ENCODE data around the gene PAK6. TPM values are rescaled to one million over a fixed set of nuclear protein-coding genes. Genes with fewer than 3 reads are reported as not detected.

PAK6 gene
- polyA plus RNA-seq, 1 donor (not counting 4 experiments of a cell fraction or from before 2014, with no cell fraction given), result 11.5 TPM

DNA sequence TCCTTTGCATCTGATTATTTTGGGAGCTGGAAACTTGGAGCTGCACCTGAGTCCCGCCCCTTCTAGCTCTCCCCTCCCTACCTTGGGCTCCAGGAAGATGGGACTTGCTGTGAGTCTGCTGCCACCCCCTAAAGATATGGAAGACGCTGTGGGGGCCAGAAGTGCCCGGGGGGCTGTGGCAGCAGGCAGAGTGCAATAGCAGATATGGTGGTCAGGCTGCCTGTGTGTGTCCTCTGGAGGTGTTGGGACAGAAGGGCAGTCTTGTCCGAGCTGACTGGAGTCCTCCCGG lies 485 bp downstream of the PAK6 start:
- Histone ChIP-seq H3K36me3 (ENCODE audit: control insufficient read depth in 2 of 2, extremely low read depth in 1 of 2, insufficient read depth in 2 of 2, low read length in 2 of 2) (no peaks in the 10 kb centered on the region), H2AFZ (ENCODE audit: control insufficient read depth, low read length) (peak overlapping the region; percentile 66), H3K4me2 (ENCODE audit: control insufficient read depth, extremely low read depth, insufficient read depth, low read depth, low read length) (peak overlapping the region; percentile 98), H3K4me1 (ENCODE audit: control insufficient read depth, extremely low read depth, insufficient read depth, low read length) (peaks cover 64% of the 10 kb centered on the region), H3K9me1 (ENCODE audit: control insufficient read depth, extremely low read depth, insufficient read depth, low read length) (peaks cover 4% of the 10 kb centered on the region), H3K9me3 (ENCODE audit: control insufficient read depth, low read depth, low read length) (no peaks in the 10 kb centered on the region), H4K20me1 (ENCODE audit: control insufficient read depth, extremely low read depth, insufficient read depth, low read length) (no peaks in the 10 kb centered on the region), H3K4me3 (ENCODE audit: control insufficient read depth in 2 of 3, extremely low read depth in 1 of 3, insufficient read depth in 2 of 3, low read depth in 1 of 3, low read length in 3 of 3) (peak overlapping the region; percentile 53 to 85 (median 81)), H3K27ac (ENCODE audit: control insufficient read depth, insufficient read depth, low read length) (peak overlapping the region; percentile 91), H3K79me2 (ENCODE audit: control insufficient read depth, insufficient read depth, low read length) (peaks cover 10% of the 10 kb centered on the region), H3K27me3 (ENCODE audit: control insufficient read depth, extremely low read depth, insufficient read depth, low read length) (no peaks in the 10 kb centered on the region), H3K9ac (ENCODE audit: control insufficient read depth, extremely low read depth, insufficient read depth, low read length) (peak overlapping the region; percentile 86)
- FAIRE-seq (no peak), DNase-seq (ENCODE audit: low read depth, low spot score) (no peak)
- dilution Hi-C loops (cut with MboI; ENCODE audit: extremely low pct_ligation_motif_present, low sequenced_read_pairs), result no loop called here
- TF ChIP-seq CTCF (optimal IDR thresholded peaks at IDR 0.05 in 1 of 3, IDR thresholded peaks at IDR 0.05 in 1 of 3, conservative IDR thresholded peaks at IDR 0.05 in 1 of 3; ENCODE audit: extremely low read depth in 1 of 3, insufficient read depth in 2 of 3, low read length in 3 of 3), result no peak

DNA sequence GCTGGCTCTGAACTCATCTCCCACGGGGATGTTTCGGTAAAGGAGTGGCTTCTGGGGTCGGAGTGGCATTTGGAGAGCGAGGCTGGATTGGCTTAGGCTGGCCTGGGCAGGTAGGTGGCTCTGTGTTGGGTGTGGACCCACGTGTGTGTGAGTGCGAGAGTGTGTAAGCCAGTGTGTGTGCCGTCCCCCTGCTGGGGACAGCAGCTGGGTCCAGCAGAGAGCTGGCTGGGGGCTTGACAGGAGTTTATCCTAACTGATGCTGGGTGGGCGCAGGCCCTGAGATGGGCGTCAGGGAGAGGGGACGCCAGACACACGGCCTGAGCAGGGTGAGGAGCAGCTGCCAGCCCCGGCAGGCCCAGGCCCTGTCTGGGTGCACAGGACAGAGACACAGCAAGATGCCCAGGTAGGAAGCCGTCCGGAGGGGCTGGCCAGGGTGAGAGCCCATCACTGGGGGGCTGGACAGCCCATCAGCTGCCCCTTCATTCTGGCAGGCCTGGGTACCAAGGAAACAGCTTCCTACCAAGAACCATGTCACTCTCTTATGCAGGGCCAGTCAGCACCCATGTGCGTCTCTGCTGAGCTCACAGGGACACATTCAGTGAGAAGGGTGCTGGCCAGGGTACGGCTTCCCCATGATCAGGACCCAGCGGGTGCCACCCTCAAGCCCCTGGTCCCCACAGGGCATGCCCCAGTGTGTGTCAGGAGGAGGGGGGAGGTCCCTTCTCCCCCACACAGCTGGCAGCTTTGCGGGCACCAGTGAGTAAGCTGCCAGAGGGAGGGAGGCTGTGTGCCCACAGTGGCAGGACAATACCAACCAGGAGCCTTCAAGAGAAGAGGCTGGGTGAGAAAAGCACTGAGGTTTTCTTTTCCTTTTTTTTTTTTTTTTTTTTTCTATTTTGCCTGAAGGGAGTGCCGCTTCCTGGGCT lies 1.1 kb downstream of the PAK6 start:
- Histone ChIP-seq H2AFZ (ENCODE audit: control insufficient read depth, low read length) (peak overlapping the region; percentile 66), H4K20me1 (ENCODE audit: control insufficient read depth, extremely low read depth, insufficient read depth, low read length) (no peaks in the 10 kb centered on the region), H3K27me3 (ENCODE audit: control insufficient read depth, extremely low read depth, insufficient read depth, low read length) (no peaks in the 10 kb centered on the region), H3K4me3 (ENCODE audit: control insufficient read depth in 2 of 3, extremely low read depth in 1 of 3, insufficient read depth in 2 of 3, low read depth in 1 of 3, low read length in 3 of 3) (peak overlapping the region; percentile 53 to 85 (median 81)), H3K36me3 (ENCODE audit: control insufficient read depth in 2 of 2, extremely low read depth in 1 of 2, insufficient read depth in 2 of 2, low read length in 2 of 2) (no peaks in the 10 kb centered on the region), H3K79me2 (ENCODE audit: control insufficient read depth, insufficient read depth, low read length) (peaks cover 10% of the 10 kb centered on the region), H3K9me1 (ENCODE audit: control insufficient read depth, extremely low read depth, insufficient read depth, low read length) (peaks cover 8% of the 10 kb centered on the region), H3K27ac (ENCODE audit: control insufficient read depth, insufficient read depth, low read length) (peak overlapping the region; percentile 91), H3K9me3 (ENCODE audit: control insufficient read depth, low read depth, low read length) (no peaks in the 10 kb centered on the region), H3K4me1 (ENCODE audit: control insufficient read depth, extremely low read depth, insufficient read depth, low read length) (peaks cover 62% of the 10 kb centered on the region), H3K9ac (ENCODE audit: control insufficient read depth, extremely low read depth, insufficient read depth, low read length) (peak overlapping the region; percentile 86), H3K4me2 (ENCODE audit: control insufficient read depth, extremely low read depth, insufficient read depth, low read depth, low read length) (peak overlapping the region; percentile 98)
- DNase-seq (ENCODE audit: low read depth, low spot score) (no peak), FAIRE-seq (peak; percentile 9)
- no peak for TF ChIP-seq EZH2 (IDR thresholded peaks at IDR 0.05; ENCODE audit: low read length)
- TF ChIP-seq CTCF (optimal IDR thresholded peaks at IDR 0.05 in 1 of 3, IDR thresholded peaks at IDR 0.05 in 1 of 3, conservative IDR thresholded peaks at IDR 0.05 in 1 of 3; ENCODE audit: extremely low read depth in 1 of 3, insufficient read depth in 2 of 3, low read length in 3 of 3), result peak in 1 of 3 experiments; percentile 2
- dilution Hi-C loops (cut with MboI; ENCODE audit: extremely low pct_ligation_motif_present, low sequenced_read_pairs), result no loop called here

All from keratinocyte (primary cell).